Fibroblast of the aortic adventitia (primary cell): ENCODE results near the gene EPN3. TPM values are rescaled to one million over a fixed set of nuclear protein-coding genes. Genes with fewer than 3 reads are reported as not detected.

Experiments used
- DNase-seq: peaks from one replicate; pipeline ENCODE4 v3.0.0-alpha.2; 2010; ENCODE audit warnings: low read depth
- H3K4me3 ChIP-seq: 2 replicates; pipeline ENCODE4 v1.5.1; 2011; ENCODE audit warnings: low read depth, mild to moderate bottlenecking, control low read depth, low read length, moderate library complexity
- CTCF ChIP-seq: IDR thresholded peaks from 2 replicates; pipeline ENCODE4 v1.5.1; 2011; ENCODE audit warnings: mild to moderate bottlenecking, low read length, control low read depth, inconsistent platforms; ENCODE audit not compliant: insufficient read depth
- total RNA-seq: library from RNA; depleted of rRNA; stranded (reverse); fragments of >200 nt; gene quantifications from 2 replicates; pipeline ENCODE4 v1.2.3, GENCODE V29; 2012; ENCODE audit warnings: low replicate concordance

EPN3 gene
- total RNA-seq, 1 donor: not detected

- no peak for TF ChIP-seq CTCF
- DNase-seq: no peak
- peak overlapping the region; percentile 77 for H3K4me3 ChIP-seq
Measured at GRCh38 chr17:50547736-50548083, 15.2 kb downstream of the EPN3 start.

- no peak overlapping the region for H3K4me3 ChIP-seq
- DNase-seq: no peak
- no peak for TF ChIP-seq CTCF
Measured at GRCh38 chr17:50548831-50549230, 16.3 kb downstream of the EPN3 start.

- H3K4me3 ChIP-seq: no peak overlapping the region
- no peak for TF ChIP-seq CTCF
- no peak for DNase-seq
Measured at GRCh38 chr17:50549256-50549941, 16.9 kb downstream of the EPN3 start.

- no peak for DNase-seq
- TF ChIP-seq CTCF: no peak
- H3K4me3 ChIP-seq: no peak overlapping the region
Measured at GRCh38 chr17:50549969-50550368, 17.4 kb downstream of the EPN3 start.

GRCh38 chr17:50550661-50551432 lies 18.3 kb downstream of the EPN3 start:
- peak; percentile 91 for TF ChIP-seq CTCF
- no peak overlapping the region for H3K4me3 ChIP-seq
- DNase-seq: peak; percentile 92

GRCh38 chr17:50551433-50551815 lies 18.9 kb downstream of the EPN3 start:
- TF ChIP-seq CTCF: no peak
- DNase-seq: no peak
- no peak overlapping the region for H3K4me3 ChIP-seq
